ENCODE data around the gene EFCAB11. TPM values are rescaled to one million over a fixed set of nuclear protein-coding genes. Genes with fewer than 3 reads are reported as not detected.

EFCAB11 gene
- total RNA-seq, 1 donor from 2014 or later: 9.9 TPM

DNA sequence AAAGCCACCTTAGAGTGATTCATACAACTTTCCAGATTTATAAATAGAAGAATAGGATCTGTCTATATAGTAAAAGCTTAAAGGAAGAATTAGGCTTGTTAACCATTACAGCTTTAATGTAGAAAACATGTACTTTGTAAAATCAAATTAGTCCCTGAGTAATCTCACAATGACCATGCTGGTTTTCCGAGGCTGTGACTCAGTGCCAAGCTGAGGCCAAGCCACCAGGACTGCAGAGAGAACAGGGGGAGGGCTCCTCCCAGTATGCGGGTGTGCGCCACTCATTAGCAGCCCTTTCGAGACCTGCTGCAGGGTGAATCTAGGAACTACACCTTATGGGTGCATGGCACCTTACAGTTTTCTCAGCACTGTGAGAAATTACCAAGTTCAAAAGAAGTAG, 167.0 kb downstream of the EFCAB11 start:
- Mint-ChIP-seq H3K4me3 (no peak overlapping the region), H3K27ac (no peak overlapping the region), H3K9me3 (peaks cover 14% of the 10 kb centered on the region), H3K4me1 (peaks cover 13% of the 10 kb centered on the region), H3K36me3 (no peaks in the 10 kb centered on the region), H3K27me3 (ENCODE audit: low read depth) (no peaks in the 10 kb centered on the region)
- TF ChIP-seq, protein P1, sequence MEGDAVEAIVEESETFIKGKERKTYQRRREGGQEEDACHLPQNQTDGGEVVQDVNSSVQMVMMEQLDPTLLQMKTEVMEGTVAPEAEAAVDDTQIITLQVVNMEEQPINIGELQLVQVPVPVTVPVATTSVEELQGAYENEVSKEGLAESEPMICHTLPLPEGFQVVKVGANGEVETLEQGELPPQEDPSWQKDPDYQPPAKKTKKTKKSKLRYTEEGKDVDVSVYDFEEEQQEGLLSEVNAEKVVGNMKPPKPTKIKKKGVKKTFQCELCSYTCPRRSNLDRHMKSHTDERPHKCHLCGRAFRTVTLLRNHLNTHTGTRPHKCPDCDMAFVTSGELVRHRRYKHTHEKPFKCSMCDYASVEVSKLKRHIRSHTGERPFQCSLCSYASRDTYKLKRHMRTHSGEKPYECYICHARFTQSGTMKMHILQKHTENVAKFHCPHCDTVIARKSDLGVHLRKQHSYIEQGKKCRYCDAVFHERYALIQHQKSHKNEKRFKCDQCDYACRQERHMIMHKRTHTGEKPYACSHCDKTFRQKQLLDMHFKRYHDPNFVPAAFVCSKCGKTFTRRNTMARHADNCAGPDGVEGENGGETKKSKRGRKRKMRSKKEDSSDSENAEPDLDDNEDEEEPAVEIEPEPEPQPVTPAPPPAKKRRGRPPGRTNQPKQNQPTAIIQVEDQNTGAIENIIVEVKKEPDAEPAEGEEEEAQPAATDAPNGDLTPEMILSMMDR (IDR thresholded peaks at IDR 0.05; ENCODE audit: unreplicated experiment): no peak
- DNase-seq (ENCODE audit: low spot score in 2 of 2, unreplicated experiment in 2 of 2): no peak

DNA sequence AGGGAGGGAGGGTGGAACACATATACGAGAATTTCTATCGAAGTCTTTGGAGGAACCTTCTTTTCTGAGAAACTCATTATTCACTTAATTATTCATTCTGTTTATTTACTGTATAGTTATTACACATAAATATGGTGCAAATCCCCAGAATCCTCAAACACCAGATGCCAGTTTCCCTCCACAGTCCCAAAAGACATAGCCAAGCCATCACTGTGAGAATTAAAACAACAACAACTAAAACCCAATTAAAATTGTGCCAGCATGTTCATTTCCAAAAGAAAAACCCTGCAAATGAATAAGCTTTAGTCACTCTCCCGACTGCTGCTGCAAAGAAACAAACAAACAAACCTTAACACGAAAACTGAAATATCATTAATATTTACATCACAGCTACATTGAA, 173.5 kb downstream of the EFCAB11 start:
- Mint-ChIP-seq H3K9me3 (peaks cover 14% of the 10 kb centered on the region), H3K4me3 (no peak overlapping the region), H3K27ac (no peak overlapping the region), H3K36me3 (no peaks in the 10 kb centered on the region), H3K4me1 (peaks cover 8% of the 10 kb centered on the region), H3K27me3 (ENCODE audit: low read depth) (no peaks in the 10 kb centered on the region)
- no peak for DNase-seq (ENCODE audit: low spot score in 2 of 2, unreplicated experiment in 2 of 2)
- TF ChIP-seq, protein P1 (IDR thresholded peaks at IDR 0.05; ENCODE audit: unreplicated experiment): no peak

DNA sequence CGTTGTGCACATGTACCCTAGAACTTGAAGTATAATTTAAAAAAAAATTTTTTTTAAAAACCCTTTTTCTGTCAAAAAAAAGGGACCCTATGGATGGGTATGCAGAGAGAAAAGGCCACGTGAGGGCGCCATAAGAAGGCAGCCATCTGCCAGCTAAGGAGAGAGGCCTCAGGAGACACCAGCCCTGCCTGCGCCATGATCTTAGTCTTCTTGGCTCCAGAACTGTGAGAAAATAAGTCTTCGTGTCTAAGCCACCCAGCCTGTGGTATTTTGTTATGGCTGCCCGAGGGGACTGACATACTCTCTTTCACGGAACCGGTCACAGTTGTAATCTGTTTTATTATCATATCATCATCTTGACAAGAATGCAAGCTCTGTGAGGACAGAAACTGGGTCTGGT, 174.8 kb downstream of the EFCAB11 start:
- Mint-ChIP-seq H3K4me3 (no peak overlapping the region), H3K36me3 (no peaks in the 10 kb centered on the region), H3K4me1 (peaks cover 11% of the 10 kb centered on the region), H3K27ac (no peak overlapping the region), H3K9me3 (peaks cover 5% of the 10 kb centered on the region), H3K27me3 (ENCODE audit: low read depth) (no peaks in the 10 kb centered on the region)
- TF ChIP-seq, protein P1 (IDR thresholded peaks at IDR 0.05; ENCODE audit: unreplicated experiment): no peak
- no peak for DNase-seq (ENCODE audit: low spot score in 2 of 2, unreplicated experiment in 2 of 2)

DNA sequence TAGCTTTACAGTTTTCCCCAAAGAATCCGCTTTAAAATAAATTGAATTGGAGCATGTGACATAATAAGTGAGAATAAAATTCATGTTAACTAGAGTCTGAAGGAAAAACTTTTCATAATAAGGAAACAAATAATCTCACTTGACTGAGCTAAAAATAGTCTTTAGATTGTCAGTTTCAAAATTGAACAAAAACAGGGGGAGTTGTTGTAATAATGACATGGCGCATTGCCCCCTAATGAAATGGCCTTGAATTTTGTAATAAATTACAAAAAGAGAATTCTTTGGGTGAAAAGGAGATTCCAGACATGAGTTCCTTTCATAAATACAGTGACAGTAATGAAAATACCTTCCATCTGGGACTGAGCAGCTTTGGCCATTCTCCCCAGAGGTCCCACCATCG, 178.6 kb downstream of the EFCAB11 start:
- Mint-ChIP-seq H3K27me3 (ENCODE audit: low read depth) (peaks cover 4% of the 10 kb centered on the region), H3K4me1 (peaks cover 11% of the 10 kb centered on the region), H3K9me3 (peaks cover 5% of the 10 kb centered on the region), H3K4me3 (no peak overlapping the region), H3K27ac (no peak overlapping the region), H3K36me3 (no peaks in the 10 kb centered on the region)
- TF ChIP-seq, protein P1 (IDR thresholded peaks at IDR 0.05; ENCODE audit: unreplicated experiment): no peak
- DNase-seq (ENCODE audit: low spot score in 2 of 2, unreplicated experiment in 2 of 2): no peak

DNA sequence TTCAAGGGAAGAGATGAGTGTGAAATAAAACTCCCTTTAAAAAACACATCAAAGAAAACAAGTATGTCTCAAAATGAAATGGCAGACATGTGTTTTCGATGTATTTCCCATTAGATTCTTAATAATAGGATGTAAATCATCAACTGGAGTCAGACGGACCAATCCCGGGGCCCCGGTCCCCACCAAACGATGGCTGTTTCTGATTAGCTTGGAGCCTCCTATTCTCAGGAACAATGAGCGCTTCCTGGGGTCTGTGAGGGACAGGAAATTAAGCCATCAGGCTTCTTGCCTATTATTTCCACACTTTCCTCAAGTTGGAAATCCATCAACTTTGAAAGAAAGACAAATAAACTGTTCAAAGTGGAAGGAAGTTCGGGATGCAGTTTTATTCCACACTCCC, 179.4 kb downstream of the EFCAB11 start:
- no peaks in the 10 kb centered on the region for H3K36me3 Mint-ChIP-seq

More for the DNA sequence above, 179.4 kb downstream of the EFCAB11 start:
- no peak overlapping the region for H3K4me3 Mint-ChIP-seq
- TF ChIP-seq, protein P1 (IDR thresholded peaks at IDR 0.05; ENCODE audit: unreplicated experiment): no peak
- no peak for DNase-seq (ENCODE audit: low spot score in 2 of 2, unreplicated experiment in 2 of 2)
- peaks cover 5% of the 10 kb centered on the region for H3K9me3 Mint-ChIP-seq
- H3K27ac Mint-ChIP-seq: no peak overlapping the region
- peaks cover 4% of the 10 kb centered on the region for H3K27me3 Mint-ChIP-seq (ENCODE audit: low read depth)
- H3K4me1 Mint-ChIP-seq: peaks cover 15% of the 10 kb centered on the region
